HUES64 (cell line): ENCODE results near the gene IQCK.

ENCODE experiments used
- H3K27ac ChIP-seq: 2 replicates; pipeline ENCODE4 v1.7.0; 2013; ENCODE audit warnings: low read depth, low read length, inconsistent platforms
- H3K27me3 ChIP-seq: 2 replicates; pipeline ENCODE4 v1.6.1; 2013; ENCODE audit warnings: mild to moderate bottlenecking, low read length; ENCODE audit not compliant: insufficient read depth
- H3K36me3 ChIP-seq: 2 replicates; pipeline ENCODE4 v1.6.1; 2013; ENCODE audit warnings: mild to moderate bottlenecking, low read length; ENCODE audit not compliant: insufficient read depth
- H3K4me1 ChIP-seq: 2 replicates; pipeline ENCODE4 v1.6.1; 2013; ENCODE audit warnings: mild to moderate bottlenecking, low read length, moderate library complexity; ENCODE audit not compliant: insufficient read depth
- H3K4me3 ChIP-seq: 2 replicates; pipeline ENCODE4 v1.5.1; 2013; ENCODE audit warnings: mild to moderate bottlenecking, low read length, moderate library complexity
- H3K9ac ChIP-seq: 2 replicates; pipeline ENCODE4 v1.6.1; 2013; ENCODE audit warnings: mild to moderate bottlenecking, low read depth, low read length
- H3K9me3 ChIP-seq: 2 replicates; pipeline ENCODE4 v1.6.1; 2013; ENCODE audit warnings: low read depth, low read length; ENCODE audit not compliant: insufficient read depth
- WGBS: fragments of 150-250, 120-280 bp; methylation state at CpG from one replicate; pipeline ENCODE4 v1.1.7; 2013; ENCODE audit warnings: missing lambda C conversion rate; 5-methylcytosine and 5-hydroxymethylcytosine counted together

The IQCK gene

GRCh38 chr16:19699472-19699871 is 18.6 kb upstream of the IQCK start:
- Histone ChIP-seq H3K27ac (no peak overlapping the region), H3K36me3 (peaks cover 71% of the 10 kb centered on the region), H3K4me3 (no peak overlapping the region), H3K9me3 (no peaks in the 10 kb centered on the region), H3K4me1 (no peaks in the 10 kb centered on the region), H3K27me3 (no peaks in the 10 kb centered on the region), H3K9ac (no peak overlapping the region)
- 96% methylated on average over 8 of the region's 8 CpGs for WGBS

DNA sequence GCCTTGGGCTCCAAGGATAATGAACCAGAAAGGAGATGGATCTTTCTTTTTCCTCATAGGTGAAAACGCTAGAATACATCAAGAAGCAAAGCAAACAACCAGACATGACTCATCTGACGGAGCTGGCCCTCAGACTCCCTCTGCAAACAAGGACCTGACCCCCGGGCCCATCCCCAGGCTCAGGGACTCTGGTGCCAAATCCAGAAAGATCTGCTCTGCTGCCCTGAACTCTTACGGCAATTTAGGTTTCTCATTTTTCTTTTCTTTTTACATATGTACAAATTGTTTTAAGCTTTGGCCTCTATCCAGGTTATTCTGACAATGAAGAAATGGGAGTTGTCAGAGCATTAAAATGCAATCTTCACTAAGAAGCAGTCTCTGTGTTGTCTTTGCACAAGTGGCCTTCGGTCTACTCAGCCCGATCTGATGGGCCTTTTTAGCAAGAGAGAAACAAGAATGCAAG is 17.7 kb upstream of the IQCK start:
- no peaks in the 10 kb centered on the region for H3K27me3 ChIP-seq
- H3K27ac ChIP-seq, result no peak overlapping the region
- H3K36me3 ChIP-seq, result peaks cover 80% of the 10 kb centered on the region
- no peaks in the 10 kb centered on the region for H3K9me3 ChIP-seq
- H3K9ac ChIP-seq, result no peak overlapping the region
- H3K4me3 ChIP-seq, result no peak overlapping the region
- no peaks in the 10 kb centered on the region for H3K4me1 ChIP-seq
- WGBS, result 93% methylated on average over 6 of the region's 6 CpGs

DNA sequence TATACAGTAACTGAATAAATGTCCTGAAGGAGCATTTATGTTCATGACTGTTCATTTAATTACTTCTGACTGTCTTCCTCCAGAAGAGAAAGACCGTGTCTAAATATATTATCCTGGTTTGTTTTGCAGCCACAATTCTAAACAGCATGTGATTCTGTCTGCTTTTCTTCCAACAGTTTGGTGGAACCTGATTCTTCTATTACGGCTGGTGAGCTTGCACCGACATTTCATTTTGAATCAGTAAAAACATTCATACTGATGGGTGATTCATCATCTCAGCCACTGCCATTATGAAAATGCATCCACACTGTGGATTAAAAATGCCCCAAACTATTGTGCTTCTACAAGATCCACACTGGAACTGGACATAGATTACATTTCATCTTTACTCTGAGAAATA is 17.0 kb upstream of the IQCK start:
- H3K36me3 ChIP-seq, result peaks cover 87% of the 10 kb centered on the region
- H3K4me3 ChIP-seq, result no peak overlapping the region
- no peaks in the 10 kb centered on the region for H3K4me1 ChIP-seq
- no peak overlapping the region for H3K27ac ChIP-seq
- H3K9me3 ChIP-seq, result no peaks in the 10 kb centered on the region
- no peaks in the 10 kb centered on the region for H3K27me3 ChIP-seq
- 94% methylated on average over 3 of the region's 3 CpGs for whole genome bisulfite sequencing
- no peak overlapping the region for H3K9ac ChIP-seq

DNA sequence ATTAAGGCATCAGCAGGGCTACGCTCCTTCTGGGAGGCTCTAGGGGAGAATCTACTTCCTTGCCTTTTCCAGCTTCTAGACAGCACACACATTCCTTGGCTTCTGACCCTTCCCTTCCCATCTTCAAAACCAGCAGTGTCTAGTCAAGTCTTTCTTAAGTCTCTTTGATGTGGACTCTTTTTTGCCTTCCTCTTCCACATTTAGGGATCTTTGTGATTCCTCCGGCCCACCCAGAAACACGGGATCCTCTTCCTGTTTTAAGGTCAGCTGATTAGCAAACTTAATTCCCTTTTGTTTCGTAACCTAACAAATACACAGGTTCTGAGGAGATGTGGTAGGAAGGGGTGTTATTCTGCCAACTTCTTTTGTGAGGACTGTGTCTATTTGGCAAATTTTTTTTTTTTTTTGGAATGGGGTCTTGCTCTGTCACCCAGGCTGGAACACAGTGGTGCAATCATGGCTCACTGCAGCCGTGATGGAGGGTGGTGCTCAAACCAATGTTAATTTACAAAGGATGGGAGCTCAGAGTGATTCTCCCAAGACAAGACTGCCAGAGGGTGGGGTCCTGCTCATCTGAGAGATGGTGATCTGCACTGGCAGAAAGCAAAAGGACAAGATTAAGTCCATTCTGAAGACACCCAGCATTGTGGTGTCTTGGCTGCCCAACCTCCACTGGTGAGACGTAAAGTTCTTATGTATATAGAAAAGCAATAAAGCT is 14.7 kb upstream of the IQCK start:
- WGBS, result 92% methylated on average over 5 of the region's 6 CpGs
- Histone ChIP-seq H3K9me3 (no peaks in the 10 kb centered on the region), H3K27ac (no peak overlapping the region), H3K9ac (no peak overlapping the region), H3K36me3 (peaks cover 92% of the 10 kb centered on the region), H3K27me3 (no peaks in the 10 kb centered on the region), H3K4me3 (no peak overlapping the region), H3K4me1 (peaks cover 4% of the 10 kb centered on the region)

- H3K4me3 ChIP-seq, result no peak overlapping the region
- no peaks in the 10 kb centered on the region for H3K27me3 ChIP-seq
- no peaks in the 10 kb centered on the region for H3K9me3 ChIP-seq
- no peak overlapping the region for H3K9ac ChIP-seq
- no peak overlapping the region for H3K27ac ChIP-seq
- 95% methylated on average over 18 of the region's 18 CpGs for WGBS
- peaks cover 92% of the 10 kb centered on the region for H3K36me3 ChIP-seq
- peaks cover 16% of the 10 kb centered on the region for H3K4me1 ChIP-seq
Measured at GRCh38 chr16:19704321-19705145, 13.5 kb upstream of the IQCK start.

DNA sequence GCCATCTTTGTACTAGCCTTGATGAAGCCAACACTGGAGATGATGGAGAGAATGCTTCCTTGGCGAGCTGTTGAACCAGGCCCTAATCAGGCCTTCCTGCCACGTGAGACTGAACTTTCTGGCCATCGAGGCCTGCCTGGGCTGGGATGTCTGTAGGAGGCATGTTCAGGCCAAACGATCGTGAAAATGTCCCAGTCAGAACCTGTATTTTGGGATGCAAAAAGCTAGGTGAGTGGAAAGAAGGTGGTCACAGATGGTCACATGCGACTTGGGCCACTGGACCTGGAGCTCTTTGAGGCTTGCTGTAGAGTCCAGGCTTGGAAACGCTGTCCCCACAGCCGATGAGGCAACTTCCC is 12.9 kb upstream of the IQCK start:
- peaks cover 22% of the 10 kb centered on the region for H3K4me1 ChIP-seq
- WGBS, result 97% methylated on average over 8 of the region's 8 CpGs
- peaks cover 92% of the 10 kb centered on the region for H3K36me3 ChIP-seq
- H3K9ac ChIP-seq, result no peak overlapping the region
- no peaks in the 10 kb centered on the region for H3K9me3 ChIP-seq
- H3K27ac ChIP-seq, result no peak overlapping the region
- H3K27me3 ChIP-seq, result no peaks in the 10 kb centered on the region
- no peak overlapping the region for H3K4me3 ChIP-seq

DNA sequence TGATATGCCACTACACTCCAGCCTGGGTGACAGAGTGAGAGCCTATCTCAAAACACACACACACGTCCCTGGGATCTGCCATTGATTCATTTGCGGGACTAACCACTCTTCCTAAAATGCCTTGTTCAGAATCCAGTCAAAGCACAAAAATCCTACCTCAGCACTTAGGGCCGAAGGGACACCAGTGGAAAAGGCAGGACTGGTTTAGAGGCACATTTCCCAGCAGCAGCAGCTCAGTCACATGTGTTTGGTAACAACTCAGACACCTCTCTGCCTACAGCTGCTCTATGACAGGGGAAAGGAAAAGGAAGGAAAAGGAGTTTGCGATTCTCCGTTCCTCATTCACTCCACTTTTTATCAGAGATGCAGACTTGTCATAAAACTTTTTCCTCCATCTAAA is 12.2 kb upstream of the IQCK start:
- no peak overlapping the region for H3K27ac ChIP-seq
- H3K36me3 ChIP-seq, result peaks cover 89% of the 10 kb centered on the region
- WGBS, result 93% methylated on average over 4 of the region's 5 CpGs

DNA sequence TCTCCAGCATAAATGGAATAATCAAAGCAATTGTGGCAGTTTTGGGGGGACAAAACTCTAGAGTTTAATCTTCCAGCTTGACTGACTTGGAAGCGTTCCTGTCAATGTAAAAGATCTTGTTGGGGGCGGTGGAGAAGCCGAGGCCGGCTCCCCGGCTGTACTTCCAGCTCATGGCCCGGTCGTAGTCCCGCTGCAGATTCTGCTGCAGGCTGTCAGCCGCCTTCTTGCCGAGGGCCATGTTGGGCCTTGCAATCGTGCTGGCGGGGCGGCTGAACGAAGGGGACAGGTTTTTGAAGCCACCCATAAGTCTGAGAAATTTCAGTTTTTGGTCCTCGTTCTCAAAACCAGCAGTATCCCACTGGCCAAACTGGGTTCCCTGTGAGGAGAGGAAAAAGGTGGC is 11.2 kb upstream of the IQCK start:
- peaks cover 40% of the 10 kb centered on the region for H3K4me1 ChIP-seq
- WGBS, result 95% methylated on average over 15 of the region's 15 CpGs
- H3K27me3 ChIP-seq, result no peaks in the 10 kb centered on the region
- H3K4me3 ChIP-seq, result no peak overlapping the region
- H3K27ac ChIP-seq, result no peak overlapping the region
- peaks cover 89% of the 10 kb centered on the region for H3K36me3 ChIP-seq
- H3K9me3 ChIP-seq, result no peaks in the 10 kb centered on the region
- H3K9ac ChIP-seq, result no peak overlapping the region

More for the DNA sequence above, 12.2 kb upstream of the IQCK start:
- Histone ChIP-seq H3K4me1 (peaks cover 30% of the 10 kb centered on the region), H3K27me3 (no peaks in the 10 kb centered on the region), H3K4me3 (no peak overlapping the region), H3K9me3 (no peaks in the 10 kb centered on the region), H3K9ac (no peak overlapping the region)

GRCh38 chr16:19707569-19708295 is 10.3 kb upstream of the IQCK start:
- 81% methylated on average over 22 of the region's 22 CpGs for WGBS
- no peak overlapping the region for H3K4me3 ChIP-seq
- H3K27me3 ChIP-seq, result no peaks in the 10 kb centered on the region
- H3K9ac ChIP-seq, result no peak overlapping the region
- H3K27ac ChIP-seq, result no peak overlapping the region
- peaks cover 48% of the 10 kb centered on the region for H3K4me1 ChIP-seq
- H3K36me3 ChIP-seq, result peaks cover 90% of the 10 kb centered on the region
- no peaks in the 10 kb centered on the region for H3K9me3 ChIP-seq

GRCh38 chr16:19708296-19709205 is 9.5 kb upstream of the IQCK start:
- H3K27ac ChIP-seq, result peak overlapping the region; percentile 24; the same call in 1 of the 2 replicates
- H3K9ac ChIP-seq, result no peak overlapping the region
- peaks cover 51% of the 10 kb centered on the region for H3K4me1 ChIP-seq
- no peaks in the 10 kb centered on the region for H3K9me3 ChIP-seq
- WGBS, result 72% methylated on average over 18 of the region's 18 CpGs
- no peaks in the 10 kb centered on the region for H3K27me3 ChIP-seq
- no peak overlapping the region for H3K4me3 ChIP-seq
- peaks cover 90% of the 10 kb centered on the region for H3K36me3 ChIP-seq
